Measurements from ENCODE around the gene ENTREP1.

The ENTREP1 gene

GRCh38 chr9:69314547-69314946, 10.5 kb upstream of the ENTREP1 start:
- no peak for DNase-seq (ENCODE audit: low read depth in 1 of 2, low spot score in 1 of 2)
- Histone ChIP-seq H3K27me3 (ENCODE audit: insufficient read depth, poor library complexity, severe bottlenecking) (no peaks in the 10 kb centered on the region), H3K4me3 (replicated peaks; ENCODE audit: insufficient read depth, low read length) (no peak overlapping the region), H3K27ac (replicated peaks) (no peak overlapping the region)
- no peak for TF ChIP-seq GABPA (IDR thresholded peaks at IDR 0.05; ENCODE audit: low read depth)
- TF ChIP-seq SPI1 (IDR thresholded peaks at IDR 0.05; ENCODE audit: borderline replicate concordance, low read depth) = no peak
- no peak for TF ChIP-seq CTCF (IDR thresholded peaks at IDR 0.05; ENCODE audit: insufficient read depth, low read length)
- TF ChIP-seq POLR2AphosphoS5 (IDR thresholded peaks at IDR 0.05; ENCODE audit: low read depth) = no peak
- TF ChIP-seq REST (IDR thresholded peaks at IDR 0.05; ENCODE audit: insufficient replicate concordance, low read depth) = no peak

GRCh38 chr9:69317081-69317480, 7.9 kb upstream of the ENTREP1 start:
- DNase-seq (ENCODE audit: low read depth in 1 of 2, low spot score in 1 of 2) = no peak
- H3K4me3 ChIP-seq (replicated peaks; ENCODE audit: insufficient read depth, low read length) = no peak overlapping the region
- TF ChIP-seq REST (IDR thresholded peaks at IDR 0.05; ENCODE audit: insufficient replicate concordance, low read depth) = no peak
- no peak for TF ChIP-seq SPI1 (IDR thresholded peaks at IDR 0.05; ENCODE audit: borderline replicate concordance, low read depth)
- no peak for TF ChIP-seq CTCF (IDR thresholded peaks at IDR 0.05; ENCODE audit: insufficient read depth, low read length)
- no peak for TF ChIP-seq GABPA (IDR thresholded peaks at IDR 0.05; ENCODE audit: low read depth)
- no peak for TF ChIP-seq POLR2AphosphoS5 (IDR thresholded peaks at IDR 0.05; ENCODE audit: low read depth)
- peaks cover 2% of the 10 kb centered on the region for H3K27me3 ChIP-seq (ENCODE audit: insufficient read depth, poor library complexity, severe bottlenecking)
- no peak overlapping the region for H3K27ac ChIP-seq (replicated peaks)

GRCh38 chr9:69317894-69318293, 7.1 kb upstream of the ENTREP1 start:
- no peak for DNase-seq (ENCODE audit: low read depth in 1 of 2, low spot score in 1 of 2)
- H3K27me3 ChIP-seq (ENCODE audit: insufficient read depth, poor library complexity, severe bottlenecking) = peaks cover 4% of the 10 kb centered on the region

More at GRCh38 chr9:69317894-69318293, 7.1 kb upstream of the ENTREP1 start:
- Histone ChIP-seq H3K27ac (replicated peaks) (no peak overlapping the region), H3K4me3 (replicated peaks; ENCODE audit: insufficient read depth, low read length) (no peak overlapping the region)
- TF ChIP-seq REST (IDR thresholded peaks at IDR 0.05; ENCODE audit: insufficient replicate concordance, low read depth) (no peak), SPI1 (IDR thresholded peaks at IDR 0.05; ENCODE audit: borderline replicate concordance, low read depth) (no peak), CTCF (IDR thresholded peaks at IDR 0.05; ENCODE audit: insufficient read depth, low read length) (no peak), GABPA (IDR thresholded peaks at IDR 0.05; ENCODE audit: low read depth) (no peak), POLR2AphosphoS5 (IDR thresholded peaks at IDR 0.05; ENCODE audit: low read depth) (no peak)

All from HL-60 (cell line).